ENCODE data around the gene CD8B2.
"Not testable (repeated sequence)": the region's sequence is repeated elsewhere in the genome, so short reads cannot be mapped to it uniquely, and the experiment has no call there.

Gene CD8B2

DNA sequence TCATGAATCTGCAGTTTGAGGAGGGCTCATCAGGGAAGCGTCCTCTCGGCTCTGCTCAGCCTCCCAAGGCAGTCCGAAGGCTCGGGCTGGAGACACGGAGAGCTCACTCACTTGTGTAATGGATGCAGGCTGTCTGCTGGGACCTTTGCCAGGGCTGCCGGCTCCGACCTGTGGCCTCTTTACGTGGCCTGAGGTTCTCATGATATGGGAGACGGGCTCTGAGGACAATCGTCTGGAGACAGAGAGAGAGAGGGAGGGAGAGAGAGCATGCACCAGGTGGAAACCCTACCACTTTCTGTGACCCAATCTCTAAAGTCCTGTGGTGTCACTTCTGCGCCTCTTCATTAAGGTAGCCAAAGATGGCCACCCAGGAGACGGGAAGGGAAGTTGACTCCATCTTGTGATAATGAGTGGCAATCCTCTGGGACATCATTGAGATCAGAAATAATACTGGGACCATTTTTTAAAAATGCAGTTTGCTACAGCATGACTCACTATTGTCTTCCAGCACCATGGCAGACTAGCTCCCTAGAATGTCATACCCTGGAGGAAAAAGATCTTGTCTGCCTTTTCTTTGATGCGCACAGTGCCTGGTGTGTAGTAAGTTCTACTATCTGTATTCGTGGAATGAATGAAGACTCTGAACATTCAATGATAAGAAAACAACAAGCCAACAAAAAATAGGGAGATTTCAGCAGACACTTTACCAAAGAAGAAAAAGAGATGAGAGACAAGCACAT, 60.2 kb downstream of the CD8B2 start:
- H3K4me3 ChIP-seq (ENCODE audit: low read length): no peak overlapping the region
- DNase-seq (ENCODE audit: low read depth): no peak
- TF ChIP-seq, protein P1, sequence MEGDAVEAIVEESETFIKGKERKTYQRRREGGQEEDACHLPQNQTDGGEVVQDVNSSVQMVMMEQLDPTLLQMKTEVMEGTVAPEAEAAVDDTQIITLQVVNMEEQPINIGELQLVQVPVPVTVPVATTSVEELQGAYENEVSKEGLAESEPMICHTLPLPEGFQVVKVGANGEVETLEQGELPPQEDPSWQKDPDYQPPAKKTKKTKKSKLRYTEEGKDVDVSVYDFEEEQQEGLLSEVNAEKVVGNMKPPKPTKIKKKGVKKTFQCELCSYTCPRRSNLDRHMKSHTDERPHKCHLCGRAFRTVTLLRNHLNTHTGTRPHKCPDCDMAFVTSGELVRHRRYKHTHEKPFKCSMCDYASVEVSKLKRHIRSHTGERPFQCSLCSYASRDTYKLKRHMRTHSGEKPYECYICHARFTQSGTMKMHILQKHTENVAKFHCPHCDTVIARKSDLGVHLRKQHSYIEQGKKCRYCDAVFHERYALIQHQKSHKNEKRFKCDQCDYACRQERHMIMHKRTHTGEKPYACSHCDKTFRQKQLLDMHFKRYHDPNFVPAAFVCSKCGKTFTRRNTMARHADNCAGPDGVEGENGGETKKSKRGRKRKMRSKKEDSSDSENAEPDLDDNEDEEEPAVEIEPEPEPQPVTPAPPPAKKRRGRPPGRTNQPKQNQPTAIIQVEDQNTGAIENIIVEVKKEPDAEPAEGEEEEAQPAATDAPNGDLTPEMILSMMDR (conservative IDR thresholded peaks at IDR 0.05; ENCODE audit: low read length): no peak

DNA sequence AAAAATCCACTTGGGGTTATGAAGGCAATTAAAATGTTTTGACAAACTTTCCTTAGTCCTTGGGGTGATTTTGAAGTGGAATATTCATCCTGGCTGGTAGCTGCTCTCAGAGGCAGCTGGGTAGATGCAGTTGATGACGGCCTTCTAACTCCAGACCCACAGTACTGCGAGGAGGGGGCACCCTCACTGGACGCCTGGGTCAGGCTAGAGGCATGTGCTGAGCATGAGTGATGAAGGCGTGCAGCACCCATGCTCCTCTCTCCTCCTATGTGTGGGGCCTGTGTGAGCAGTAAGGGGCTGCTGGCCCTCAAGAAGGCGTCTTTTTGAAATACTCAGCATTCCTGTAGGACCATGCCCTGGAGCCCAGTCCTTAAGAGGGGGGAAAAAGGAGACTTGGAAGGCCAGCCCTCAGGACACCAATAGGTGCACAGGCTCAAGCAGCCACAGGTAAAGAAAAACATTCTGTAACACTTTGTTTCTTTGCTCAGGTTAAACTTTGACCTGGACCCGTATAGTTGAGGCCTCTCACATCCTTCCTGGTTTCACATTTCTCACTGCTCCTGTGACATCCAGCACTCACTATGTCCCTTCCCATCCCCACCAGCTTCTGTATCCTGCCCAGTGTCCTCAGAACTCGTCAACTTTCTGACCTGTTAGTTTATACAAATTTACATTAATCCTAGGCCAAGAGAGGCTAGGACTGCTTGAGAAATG, 64.4 kb downstream of the CD8B2 start:
- DNase-seq (ENCODE audit: low read depth): no peak
- H3K4me3 ChIP-seq (ENCODE audit: low read length): no peak overlapping the region
- TF ChIP-seq, protein P1 (conservative IDR thresholded peaks at IDR 0.05; ENCODE audit: low read length): no peak

DNA sequence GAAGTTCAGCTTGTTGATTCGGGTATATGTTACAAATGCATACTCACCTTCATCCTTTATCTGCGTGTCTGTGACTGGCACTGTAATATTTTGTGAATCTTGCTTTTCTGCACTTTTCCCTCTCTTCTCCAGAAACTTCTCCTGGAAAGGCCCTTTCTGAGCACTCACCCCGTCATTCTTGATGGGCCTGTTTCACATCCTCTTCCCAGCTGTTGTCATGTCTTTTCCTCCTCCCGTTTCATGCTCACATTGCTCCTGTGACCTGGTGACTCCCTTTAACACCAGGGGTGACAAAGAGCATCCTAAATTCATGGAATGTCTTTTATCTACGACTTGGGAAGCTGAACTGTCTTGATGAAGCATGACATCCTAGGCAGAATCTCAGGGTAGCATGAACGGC, 65.8 kb downstream of the CD8B2 start:
- TF ChIP-seq, protein P1 (conservative IDR thresholded peaks at IDR 0.05; ENCODE audit: low read length): no peak

DNA sequence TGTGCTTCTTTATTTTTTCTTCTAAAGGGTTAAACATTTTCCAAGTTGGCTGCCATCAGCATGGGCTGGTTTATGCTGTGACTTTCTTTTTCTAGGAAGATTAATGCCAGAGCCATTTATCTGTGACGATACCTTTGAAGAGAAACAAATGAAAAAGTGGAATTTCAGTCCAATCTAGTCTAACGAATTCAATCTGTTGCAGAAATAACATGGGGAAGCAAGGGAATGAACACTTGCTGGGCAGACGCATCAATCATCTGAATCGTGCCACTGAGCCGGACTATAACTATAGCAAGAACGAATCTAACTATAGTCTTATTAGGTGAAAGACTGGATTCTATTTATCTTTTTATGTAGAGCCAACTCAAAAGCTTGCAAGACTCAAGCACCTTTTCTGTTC, 66.2 kb downstream of the CD8B2 start:
- no peak for DNase-seq (ENCODE audit: low read depth)
- H3K4me3 ChIP-seq (ENCODE audit: low read length): no peak overlapping the region
- TF ChIP-seq, protein P1 (conservative IDR thresholded peaks at IDR 0.05; ENCODE audit: low read length): no peak

More for the DNA sequence above, 65.8 kb downstream of the CD8B2 start:
- DNase-seq (ENCODE audit: low read depth): no peak
- no peak overlapping the region for H3K4me3 ChIP-seq (ENCODE audit: low read length)

DNA sequence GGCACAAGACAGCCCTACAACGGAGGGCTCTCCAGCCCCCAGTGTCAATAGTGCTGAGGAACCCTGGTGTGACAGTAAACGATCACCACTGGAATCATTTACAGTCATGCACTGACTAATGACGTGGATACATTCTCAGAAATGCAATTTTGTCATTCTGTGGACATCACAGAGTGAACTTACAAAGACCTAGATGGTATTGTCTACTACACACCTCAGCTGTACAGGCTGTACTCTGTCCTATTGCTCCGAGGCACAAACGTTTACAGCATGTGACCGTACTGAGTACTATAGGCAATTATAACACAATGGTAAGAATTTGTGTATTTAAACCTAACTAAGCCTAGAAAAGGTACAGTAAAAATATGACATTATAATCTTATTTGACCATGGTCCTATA, 67.2 kb downstream of the CD8B2 start:
- TF ChIP-seq, protein P1 (conservative IDR thresholded peaks at IDR 0.05; ENCODE audit: low read length): no peak
- H3K4me3 ChIP-seq (ENCODE audit: low read length): no peak overlapping the region
- no peak for DNase-seq (ENCODE audit: low read depth)

DNA sequence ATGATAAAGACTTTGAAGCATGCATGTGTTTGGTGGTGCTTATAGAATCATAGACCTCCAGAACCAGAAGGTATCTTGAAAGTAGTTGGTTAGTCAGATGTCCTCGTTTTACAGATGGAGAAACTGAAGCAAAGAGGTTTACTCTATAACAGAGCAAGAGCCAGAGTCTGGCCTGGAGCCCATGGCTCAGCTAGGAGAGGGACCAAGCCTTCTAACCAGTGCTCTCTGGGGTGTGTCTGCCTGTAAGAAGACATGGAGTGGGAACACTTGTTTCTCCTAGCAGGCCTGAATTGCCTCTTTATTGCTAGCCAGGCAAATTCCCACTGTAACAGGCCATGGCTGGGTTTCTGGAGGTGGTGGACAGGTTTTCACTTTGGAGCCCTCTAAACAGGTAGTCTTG, 67.9 kb downstream of the CD8B2 start:
- H3K4me3 ChIP-seq (ENCODE audit: low read length): no peak overlapping the region
- TF ChIP-seq, protein P1 (conservative IDR thresholded peaks at IDR 0.05; ENCODE audit: low read length): no peak
- no peak for DNase-seq (ENCODE audit: low read depth)

DNA sequence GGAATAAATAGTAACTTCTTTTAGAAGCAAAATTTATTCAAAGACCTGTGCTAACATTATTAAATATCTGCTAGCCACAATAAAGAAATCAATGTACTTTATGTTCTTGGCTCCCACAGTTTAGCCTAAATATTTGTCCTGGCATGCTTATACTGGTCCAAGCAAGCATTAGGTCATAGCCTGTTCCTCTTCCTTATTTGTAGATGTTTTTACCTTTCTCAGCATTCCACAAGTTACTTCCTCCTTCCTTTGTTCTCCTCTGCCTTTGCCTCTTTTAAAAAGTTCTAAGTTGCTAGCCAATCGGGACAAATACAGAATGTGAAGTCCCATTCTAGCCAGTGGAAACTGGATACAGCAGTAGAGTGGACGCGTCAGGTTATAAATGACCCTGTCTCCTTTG, 72.6 kb downstream of the CD8B2 start:
- DNase-seq (ENCODE audit: low read depth); H3K4me3 ChIP-seq (ENCODE audit: low read length): not testable (repeated sequence)

Measured in AG10803 (cell line).